GM21390 (cell line): ENCODE results near the gene C5orf24.
"Not testable (repeated sequence)": the region's sequence is repeated elsewhere in the genome, so short reads cannot be mapped to it uniquely, and the experiment has no call there.

ENCODE experiments used
- ATAC-seq: cut with Tn5 transposase; IDR thresholded peaks from one replicate; pipeline ENCODE4 v1.9.1; 2021; ENCODE audit not compliant: unreplicated experiment

The C5orf24 gene

GRCh38 chr5:134845852-134846640 is at the start of gene C5orf24:
Gene C5orf24 (plus strand): TSS chr5:134845968. CDS start chr5:134854901, 8,933 bp downstream.
- ATAC-seq: peak; percentile 93

DNA sequence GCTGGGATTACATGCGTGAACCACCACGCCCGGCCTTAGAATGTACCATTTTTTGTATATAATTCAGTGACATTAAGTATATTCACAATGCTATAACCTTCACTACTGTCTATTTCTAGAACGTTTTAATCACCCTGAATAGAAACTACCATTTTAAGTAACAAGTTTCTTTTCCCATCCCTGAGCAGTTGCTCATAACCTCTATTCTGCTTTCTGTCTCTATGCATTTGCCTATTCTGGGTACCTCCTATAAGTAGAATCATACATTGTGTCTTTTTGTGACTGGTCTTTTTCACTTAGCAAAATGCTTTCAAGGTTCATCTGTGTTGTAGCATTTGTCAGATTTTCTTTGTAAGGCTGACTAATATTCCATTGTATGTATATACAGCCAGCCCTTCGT is 47.3 kb upstream of the C5orf24 start:
- peak; percentile 67 for ATAC-seq

GRCh38 chr5:134803821-134804220 is 41.9 kb upstream of the C5orf24 start:
- no peak for ATAC-seq

DNA sequence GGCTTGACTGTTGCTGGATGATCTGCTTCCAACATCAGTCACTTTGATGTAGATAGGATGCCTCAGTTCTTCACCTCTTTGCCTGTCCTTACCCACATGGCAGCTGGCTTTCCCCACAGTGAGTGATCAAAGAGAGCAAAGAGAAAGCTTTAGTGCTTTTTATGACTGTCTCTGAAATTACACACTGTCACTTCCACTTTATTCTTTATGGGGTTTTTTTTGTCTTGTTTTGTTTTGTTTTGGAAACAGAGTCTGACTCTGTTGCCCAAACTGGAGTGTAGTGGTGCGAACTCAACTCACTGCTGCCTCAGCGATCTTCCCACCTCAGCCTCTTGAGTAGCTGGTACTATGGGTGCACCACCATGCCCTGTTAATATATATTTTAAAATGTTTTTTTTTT is 32.4 kb upstream of the C5orf24 start:
- no peak for ATAC-seq

GRCh38 chr5:134813827-134814226 is 31.9 kb upstream of the C5orf24 start:
- ATAC-seq: peak; percentile 63

DNA sequence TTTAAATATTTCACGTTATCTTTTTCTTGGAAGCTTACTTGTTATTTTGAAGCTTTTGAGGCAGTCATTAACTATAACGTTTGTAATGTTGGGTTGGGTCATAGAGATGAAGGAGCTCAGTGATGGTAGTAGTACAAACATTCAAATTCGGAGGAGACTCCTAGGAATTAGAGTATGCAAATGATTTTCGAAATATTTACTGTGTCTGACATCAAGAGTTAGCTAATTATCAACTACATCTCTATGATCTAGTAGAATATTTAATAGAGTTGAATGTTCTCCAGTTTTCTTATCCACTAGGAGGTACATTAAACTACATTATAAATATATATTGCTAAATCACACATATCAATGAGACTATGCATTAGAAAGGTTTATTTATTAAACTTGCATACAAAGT is 28.8 kb upstream of the C5orf24 start:
- no peak for ATAC-seq

- ATAC-seq: no peak
Observed at GRCh38 chr5:134818776-134819175, 27.0 kb upstream of the C5orf24 start.

DNA sequence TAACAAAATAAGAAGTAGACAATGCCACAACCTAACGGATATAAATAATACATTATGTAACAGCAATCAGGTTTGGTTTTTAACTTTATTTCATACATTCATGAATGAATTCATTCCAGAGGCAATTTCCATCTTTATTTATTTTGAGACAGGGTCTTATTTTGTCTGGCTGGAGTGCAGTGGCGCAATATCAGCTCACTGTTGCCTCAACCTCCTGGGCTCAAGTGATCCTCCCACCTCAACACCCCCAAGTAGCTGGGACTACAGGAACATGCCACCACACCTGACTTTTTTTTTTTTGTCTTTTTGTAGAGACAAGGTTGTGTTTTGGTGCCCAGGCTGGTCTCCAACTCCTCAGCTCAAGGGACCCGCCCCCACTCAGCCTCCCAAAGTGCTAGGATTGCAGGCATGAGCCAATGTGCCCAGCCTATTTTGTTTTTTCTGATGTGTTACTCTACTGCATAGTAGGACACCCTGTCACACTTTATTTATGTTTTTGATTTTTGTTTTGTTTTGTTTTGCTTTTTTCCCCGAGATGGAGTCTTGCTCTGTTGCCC is 26.3 kb upstream of the C5orf24 start:
- ATAC-seq: no peak

- ATAC-seq: no peak
Observed at GRCh38 chr5:134821841-134822240, 23.9 kb upstream of the C5orf24 start.

DNA sequence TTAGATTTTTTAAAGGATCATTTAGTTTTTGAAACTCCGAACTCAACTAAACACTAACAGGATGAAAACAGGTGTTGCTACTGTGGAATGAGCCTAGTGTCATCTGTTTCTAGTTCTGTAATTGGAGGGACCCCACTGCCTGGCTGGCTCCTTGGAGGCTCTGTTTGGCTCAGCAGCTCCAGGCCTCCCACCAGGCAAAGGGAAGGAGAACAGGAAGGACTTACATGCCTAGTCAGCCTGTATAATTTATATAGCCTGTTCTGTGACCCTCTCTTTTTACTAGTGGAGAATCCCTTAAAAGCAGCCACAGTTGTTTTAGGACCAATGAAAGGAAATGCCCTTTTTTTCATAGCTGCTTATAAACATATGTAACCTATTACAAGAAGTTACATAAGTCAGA is 21.1 kb upstream of the C5orf24 start:
- no peak for ATAC-seq

- no peak for ATAC-seq
Observed at GRCh38 chr5:134825212-134825611, 20.6 kb upstream of the C5orf24 start.

DNA sequence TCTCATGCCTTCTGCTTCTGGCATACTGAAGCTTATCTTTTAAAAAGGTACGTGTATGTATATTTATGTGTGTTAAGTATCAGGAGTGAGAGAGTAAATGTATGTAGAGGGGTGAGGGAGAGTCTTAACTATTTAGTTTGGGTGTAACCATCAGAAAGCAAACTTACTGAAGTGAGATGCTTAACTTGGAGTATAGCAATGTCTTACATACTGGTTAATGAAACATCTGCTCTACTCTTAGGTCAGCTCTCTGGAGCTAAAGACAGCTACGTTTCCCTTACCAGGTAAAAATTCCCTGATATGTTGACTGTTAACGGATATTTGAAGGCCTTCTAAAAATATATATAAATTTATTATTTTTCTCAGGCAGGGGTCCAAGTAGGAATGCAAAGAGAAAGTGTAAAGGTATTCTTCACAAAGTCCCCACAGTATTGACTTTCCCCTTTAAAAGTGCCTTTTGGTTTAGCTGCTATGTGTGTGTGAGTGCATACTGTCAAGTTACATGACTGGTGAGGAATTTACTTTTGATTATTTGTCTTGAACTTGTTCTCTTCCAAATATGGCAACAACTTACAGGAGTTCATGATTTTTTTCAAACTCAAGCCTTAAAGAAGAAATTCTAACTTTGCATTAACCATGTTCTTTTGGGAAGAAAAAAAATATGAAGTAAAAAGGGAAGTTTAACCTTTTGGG is 12.3 kb upstream of the C5orf24 start:
- ATAC-seq: no peak

DNA sequence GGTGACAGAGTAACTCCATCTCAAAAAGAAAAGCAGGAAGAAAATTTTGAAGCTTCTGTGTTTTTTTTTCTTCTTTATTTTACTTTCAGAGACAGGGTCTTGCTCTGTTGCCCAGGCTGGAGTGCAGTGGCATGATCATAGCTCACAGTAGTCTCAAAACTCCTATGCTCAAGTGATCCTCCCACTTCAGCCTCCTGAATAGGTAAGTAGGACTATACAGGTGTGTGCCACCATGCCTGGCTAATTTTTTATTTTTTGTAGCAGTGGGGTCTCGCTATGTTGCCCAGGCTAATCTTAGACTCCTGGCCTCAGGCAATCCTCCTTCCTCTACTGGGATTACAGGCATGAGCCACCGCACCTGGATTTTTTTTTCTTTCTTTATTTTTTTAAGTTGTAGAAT is 10.1 kb upstream of the C5orf24 start:
- no peak for ATAC-seq

DNA sequence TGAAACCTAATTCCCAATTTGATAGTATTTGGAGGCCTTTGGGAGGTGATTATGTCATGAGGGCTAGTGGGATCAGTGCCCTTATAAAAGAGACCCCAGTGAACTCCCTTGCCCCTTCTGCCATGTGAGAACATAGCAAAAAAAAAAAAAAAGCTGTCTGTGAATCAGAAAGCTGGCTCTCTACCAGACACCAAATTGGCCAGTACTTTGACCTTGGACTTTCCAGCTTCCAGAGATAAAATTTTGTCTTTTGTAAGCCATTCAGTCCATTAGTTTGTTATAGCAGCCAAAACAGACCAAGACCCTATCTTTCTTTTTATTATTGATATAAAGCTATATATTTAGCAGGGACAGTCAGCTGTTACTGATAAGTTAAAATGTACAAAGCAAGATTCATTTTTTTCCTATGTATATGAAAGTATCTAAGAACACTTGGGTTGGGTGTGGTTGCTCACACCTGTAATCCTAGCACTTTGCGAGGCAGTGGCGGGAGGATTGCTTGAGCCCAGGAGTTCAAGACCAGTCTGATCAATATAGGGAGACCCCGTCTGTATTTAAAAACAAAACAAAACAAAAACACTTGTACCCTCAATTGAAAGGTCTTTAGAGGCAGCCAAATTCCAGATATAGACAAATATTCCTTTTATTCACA is 8.1 kb upstream of the C5orf24 start:
- ATAC-seq: no peak

GRCh38 chr5:134838361-134838760 is 7.4 kb upstream of the C5orf24 start:
- ATAC-seq: not testable (repeated sequence)

GRCh38 chr5:134840811-134841210 is 5.0 kb upstream of the C5orf24 start:
- no peak for ATAC-seq

GRCh38 chr5:134844252-134844651 is 1.5 kb upstream of the C5orf24 start:
- ATAC-seq: no peak

- no peak for ATAC-seq
Observed at GRCh38 chr5:134845335-134845851, 375 bp upstream of the C5orf24 start.

GRCh38 chr5:134846641-134846960 is 833 bp downstream of the C5orf24 start:
- no peak for ATAC-seq

- not testable (repeated sequence) for ATAC-seq
Observed at GRCh38 chr5:134849434-134849933, 3.7 kb downstream of the C5orf24 start.

DNA sequence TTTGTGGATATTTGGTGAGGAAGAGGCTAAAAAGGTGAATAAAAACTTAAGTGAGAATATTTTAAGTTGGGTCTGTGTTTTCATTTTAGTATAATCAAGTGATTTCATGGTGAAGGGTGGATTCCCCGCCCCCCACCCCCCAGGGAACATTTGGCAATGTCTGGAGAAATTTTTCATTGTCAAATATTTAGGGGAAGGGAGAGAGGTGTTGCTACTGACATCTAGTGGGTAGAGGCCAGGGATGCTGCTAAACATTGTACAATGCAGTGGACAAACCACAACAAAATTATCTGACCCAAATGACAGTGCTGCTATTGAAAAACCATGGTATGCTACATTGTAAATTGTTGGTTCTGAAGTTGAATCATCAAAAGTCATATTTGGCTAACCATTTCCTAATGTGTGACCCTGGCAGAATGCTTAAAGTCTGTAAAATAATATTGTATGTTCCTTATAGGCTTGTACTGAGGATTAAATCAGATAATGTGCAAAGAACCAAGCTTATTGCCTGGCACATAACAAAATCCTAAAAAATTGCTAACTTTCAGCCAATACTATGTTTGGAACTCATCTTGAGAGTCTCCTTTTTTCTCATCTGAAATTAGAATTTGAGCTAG is 5.6 kb downstream of the C5orf24 start:
- ATAC-seq: no peak
